Common myeloid progenitor, CD34-positive (primary cell): ENCODE data around the gene DOC2A.

Source experiments
- CTCF ChIA-PET: fragments of 350-600 bp; sonication (Branson Sonifier 250); formaldehyde crosslinking; loops from one replicate; lab custom pipeline; 2021; ENCODE audit warnings: antibody characterized with exemption; lab: Charles Lee
- POLR2A ChIA-PET: fragments of 350-600 bp; sonication (Branson Sonifier 250); formaldehyde crosslinking; loops from one replicate; lab custom pipeline; 2021; ENCODE audit warnings: antibody characterized with exemption; lab: Charles Lee
- DNase-seq, 3 donors: peaks; one replicate each; pipeline versions ENCODE4 v3.0.0 to v3.0.0-alpha.2; 2013
- H3K27ac ChIP-seq, 2 experiments: 1 replicate in 1 of 2; 2 replicates in 1 of 2; pipeline ENCODE4 v1.7.0; 2013; ENCODE audit warnings: inconsistent platforms in 2 of 2, low read length in 2 of 2, mild to moderate bottlenecking in 2 of 2, low read depth in 1 of 2, moderate library complexity in 1 of 2; ENCODE audit not compliant: severe bottlenecking in 2 of 2, insufficient read depth in 1 of 2, poor library complexity in 1 of 2
- H3K27me3 ChIP-seq, 5 experiments: replicated peaks in 2 of 5; 1 replicate in 3 of 5; 2 replicates in 2 of 5; pipeline versions ENCODE4 v1.6.1 to v1.7.0; 2013; ENCODE audit warnings: low read length in 4 of 5, mild to moderate bottlenecking in 2 of 5, moderate library complexity in 2 of 5, inconsistent platforms in 1 of 5; ENCODE audit not compliant: insufficient read depth in 5 of 5, control insufficient read depth in 4 of 5
- H3K36me3 ChIP-seq, 4 experiments: 1 replicate in 2 of 4; 2 replicates in 2 of 4; pipeline versions ENCODE4 v1.6.1 to v1.7.0; 2013; ENCODE audit warnings: low read length in 3 of 4, control low read depth in 1 of 4, mild to moderate bottlenecking in 1 of 4; ENCODE audit not compliant: control insufficient read depth in 4 of 4, insufficient read depth in 4 of 4
- H3K4me1 ChIP-seq, 4 experiments: 1 replicate in 3 of 4; 2 replicates in 1 of 4; pipeline versions ENCODE4 v1.6.1 to v1.7.1; 2013; ENCODE audit warnings: low read length in 3 of 4, mild to moderate bottlenecking in 3 of 4, control low read depth in 1 of 4, inconsistent platforms in 1 of 4, moderate library complexity in 1 of 4; ENCODE audit not compliant: control insufficient read depth in 4 of 4, insufficient read depth in 4 of 4; ENCODE audit errors: control extremely low read depth in 1 of 4
- H3K4me3 ChIP-seq, 7 experiments: 1 replicate in 4 of 7; 2 replicates in 3 of 7; pipeline versions ENCODE4 v1.5.1 to v1.7.0; 2013; ENCODE audit warnings: mild to moderate bottlenecking in 7 of 7, low read length in 6 of 7, moderate library complexity in 6 of 7, inconsistent platforms in 2 of 7, low read depth in 2 of 7, control low read depth in 1 of 7; ENCODE audit not compliant: insufficient read depth in 4 of 7, control insufficient read depth in 1 of 7; ENCODE audit errors: extremely low read depth in 1 of 7
- H3K9me3 ChIP-seq, 5 experiments: 1 replicate in 4 of 5; 2 replicates in 1 of 5; pipeline versions ENCODE4 v1.6.1 to v1.7.1; 2013; ENCODE audit warnings: low read length in 4 of 5, mild to moderate bottlenecking in 2 of 5, inconsistent platforms in 1 of 5, low read depth in 1 of 5, moderate library complexity in 1 of 5; ENCODE audit not compliant: control insufficient read depth in 4 of 5, insufficient read depth in 2 of 5; ENCODE audit errors: control extremely low read depth in 1 of 5
- WGBS: methylation state at CpG from one replicate; pipeline ENCODE4 v1.1.5; 2013; ENCODE audit not compliant: insufficient coverage; 5-methylcytosine and 5-hydroxymethylcytosine counted together

DOC2A gene

GRCh38 chr16:30006659-30007377, 4.0 kb downstream of the DOC2A start:
- ChIA-PET CTCF (interaction anchor here (0.6 to 1.5 kb wide), 12 partner anchors 10 to 413 kb away, joined by 3 to 6 read pairs (median 3); partner anchors contain the start of genes INO80E and MVP), POLR2A (no interaction called here)
- no peak overlapping the region for H3K4me3 ChIP-seq
- 97% methylated on average over 21 of the region's 34 CpGs for WGBS
- H3K4me1 ChIP-seq, result peaks cover 0 to 35% (median 28%) of the 10 kb centered on the region in 4 experiments
- no peak for DNase-seq
- peaks cover 0 to 28% (median 6%) of the 10 kb centered on the region in 5 experiments for H3K27me3 ChIP-seq
- H3K27ac ChIP-seq, result no peak overlapping the region
- peaks cover 0 to 33% (median 9%) of the 10 kb centered on the region in 4 experiments for H3K36me3 ChIP-seq
- H3K9me3 ChIP-seq, result no peaks in the 10 kb centered on the region

GRCh38 chr16:30006095-30006473, 4.7 kb downstream of the DOC2A start:
- peaks cover 0 to 29% (median 24%) of the 10 kb centered on the region in 4 experiments for H3K4me1 ChIP-seq
- CTCF ChIA-PET, result interaction anchor here (0.6 to 1.5 kb wide), 13 partner anchors 9 to 414 kb away, joined by 3 to 6 read pairs (median 3); partner anchors contain the start of gene INO80E
- H3K9me3 ChIP-seq, result no peaks in the 10 kb centered on the region
- peaks cover 0 to 22% (median 6%) of the 10 kb centered on the region in 5 experiments for H3K27me3 ChIP-seq
- H3K27ac ChIP-seq, result no peak overlapping the region
- no peak for DNase-seq
- 94% methylated on average over 17 of the region's 18 CpGs for WGBS
- peaks cover 0 to 37% (median 12%) of the 10 kb centered on the region in 4 experiments for H3K36me3 ChIP-seq
- H3K4me3 ChIP-seq, result no peak overlapping the region
- POLR2A ChIA-PET, result no interaction called here

GRCh38 chr16:30005341-30006094, 5.3 kb downstream of the DOC2A start:
- Histone ChIP-seq H3K4me3 (no peak overlapping the region), H3K4me1 (peaks cover 0 to 23% (median 19%) of the 10 kb centered on the region in 4 experiments), H3K27ac (no peak overlapping the region), H3K9me3 (no peaks in the 10 kb centered on the region), H3K36me3 (peaks cover 0 to 37% (median 16%) of the 10 kb centered on the region in 4 experiments), H3K27me3 (peaks cover 0 to 18% (median 6%) of the 10 kb centered on the region in 5 experiments)
- peak; percentile 49 to 72 (median 69) for DNase-seq
- 78% methylated on average over 23 of the region's 35 CpGs for WGBS
- ChIA-PET POLR2A (interaction anchor here (0.5 kb wide), 1 partner anchor 286 kb away, joined by 3 read pairs; no protein-coding TSS in a partner anchor), CTCF (interaction anchor here (0.8 to 1.8 kb wide), 13 partner anchors 9 to 185 kb away, joined by 3 to 6 read pairs (median 4); partner anchors contain the start of genes INO80E, KCTD13, TAOK2 and TLCD3B)

- peak in 2 of 3 donors; percentile 43 to 57 for DNase-seq
- ChIA-PET CTCF (interaction anchor here (0.7 to 1.8 kb wide), 11 partner anchors 13 to 306 kb away, joined by 3 to 6 read pairs (median 4); partner anchors contain the start of genes KCTD13, TAOK2 and TLCD3B), POLR2A (no interaction called here)
- WGBS, result 13% methylated on average over 8 of the region's 11 CpGs
- peak overlapping the region in 2 of 7 experiments; percentile 10 to 11 for H3K4me3 ChIP-seq
- peaks cover 0 to 18% (median 15%) of the 10 kb centered on the region in 4 experiments for H3K4me1 ChIP-seq
- H3K36me3 ChIP-seq, result peaks cover 0 to 40% (median 22%) of the 10 kb centered on the region in 4 experiments
- H3K27ac ChIP-seq, result no peak overlapping the region
- H3K27me3 ChIP-seq, result peaks cover 0 to 11% (median 2%) of the 10 kb centered on the region in 5 experiments
- no peaks in the 10 kb centered on the region for H3K9me3 ChIP-seq
Observed at GRCh38 chr16:30004811-30005242, 6.0 kb downstream of the DOC2A start.

GRCh38 chr16:30004424-30004776, 6.4 kb downstream of the DOC2A start:
- Histone ChIP-seq H3K4me1 (peaks cover 0 to 18% (median 15%) of the 10 kb centered on the region in 4 experiments), H3K4me3 (no peak overlapping the region), H3K27ac (peak overlapping the region in 1 of 2 experiments; percentile 14), H3K27me3 (peaks cover 0 to 7% (median 2%) of the 10 kb centered on the region in 5 experiments), H3K36me3 (peaks cover 0 to 44% (median 26%) of the 10 kb centered on the region in 4 experiments), H3K9me3 (no peaks in the 10 kb centered on the region)
- ChIA-PET POLR2A (no interaction called here), CTCF (interaction anchor here (0.6 to 1.8 kb wide), 11 partner anchors 13 to 305 kb away, joined by 3 to 6 read pairs (median 4); partner anchors contain the start of genes KCTD13, TAOK2 and TLCD3B)
- DNase-seq, result no peak
- 58% methylated on average over 11 of the region's 19 CpGs for WGBS

- no peaks in the 10 kb centered on the region for H3K9me3 ChIP-seq
- H3K4me1 ChIP-seq, result peaks cover 0 to 18% (median 15%) of the 10 kb centered on the region in 4 experiments
- DNase-seq, result no peak
- peak overlapping the region in 1 of 2 experiments; percentile 14 for H3K27ac ChIP-seq
- H3K36me3 ChIP-seq, result peaks cover 0 to 49% (median 29%) of the 10 kb centered on the region in 4 experiments
- ChIA-PET CTCF (interaction anchor here (0.6 to 1.8 kb wide), 10 partner anchors 14 to 305 kb away, joined by 3 to 6 read pairs (median 4); partner anchors contain the start of genes KCTD13, TAOK2 and TLCD3B), POLR2A (no interaction called here)
- H3K4me3 ChIP-seq, result no peak overlapping the region
- peaks cover 0 to 2% (median 0%) of the 10 kb centered on the region in 5 experiments for H3K27me3 ChIP-seq
- WGBS, result 93% methylated on average over 17 of the region's 17 CpGs
Observed at GRCh38 chr16:30003670-30004423, 7.0 kb downstream of the DOC2A start.
